Activated T-cell treated with anti-CD3 and anti-CD28 coated beads, Interleukin-2, amount 50 U/mL, for 1 hour (primary cell): ENCODE data around the gene ZNF816.
"Not testable (repeated sequence)": the region's sequence is repeated elsewhere in the genome, so short reads cannot be mapped to it uniquely, and the experiment has no call there.

Source experiments
- DNase-seq: peaks from one replicate; pipeline ENCODE4 v3.0.0-alpha.2; 2020

The ZNF816 gene

DNA sequence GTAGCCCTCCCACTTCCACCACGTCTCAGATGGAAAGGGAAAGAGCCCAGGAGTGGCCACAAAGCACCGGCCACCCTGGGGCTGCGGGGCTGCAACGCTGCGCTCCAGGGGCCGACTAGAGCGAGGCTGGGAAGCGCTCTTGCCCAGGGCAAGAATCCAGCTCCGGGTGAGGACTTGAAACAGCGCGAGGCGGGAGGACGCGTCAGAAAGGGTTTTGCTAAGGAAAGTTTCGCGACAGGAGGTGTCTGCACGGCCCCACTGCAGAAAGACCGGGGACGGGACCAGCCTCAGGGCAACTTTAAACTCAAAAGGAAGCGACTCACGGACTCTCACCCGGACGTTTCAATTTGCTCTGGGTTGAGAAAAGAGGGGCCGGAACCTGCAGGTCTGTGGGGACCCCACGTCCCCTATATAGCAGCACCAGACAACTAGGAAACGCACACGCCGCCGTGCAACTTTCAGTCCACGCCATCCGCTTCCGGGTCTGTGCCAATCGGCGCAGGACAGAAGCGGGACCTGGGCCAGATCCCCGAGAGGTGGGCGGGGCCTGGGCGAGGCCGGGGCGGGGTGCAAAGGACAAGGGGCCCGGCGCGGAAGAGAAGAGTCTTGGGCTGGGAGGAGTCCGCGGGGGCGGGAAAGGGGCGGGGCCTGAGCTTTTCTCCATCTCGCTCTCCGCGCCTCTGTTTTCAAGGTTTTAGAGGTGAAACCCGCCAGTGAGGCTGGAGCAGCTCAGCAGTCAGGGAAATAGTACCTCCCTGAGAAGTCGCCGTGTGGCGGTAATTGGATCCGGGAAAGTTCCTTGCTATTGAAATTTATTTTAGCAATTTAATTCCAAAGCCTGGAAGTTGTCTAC, at the start of gene ZNF816:
Gene ZNF816 (minus strand): TSS at position 488 of the 853 bp plus-strand sequence. CDS start 6,792 bp downstream, outside the sequence.
- peak; percentile 99 for DNase-seq

GRCh38 chr19:53012006-53012405, 49.3 kb upstream of the ZNF816 start:
- DNase-seq, result no peak

DNA sequence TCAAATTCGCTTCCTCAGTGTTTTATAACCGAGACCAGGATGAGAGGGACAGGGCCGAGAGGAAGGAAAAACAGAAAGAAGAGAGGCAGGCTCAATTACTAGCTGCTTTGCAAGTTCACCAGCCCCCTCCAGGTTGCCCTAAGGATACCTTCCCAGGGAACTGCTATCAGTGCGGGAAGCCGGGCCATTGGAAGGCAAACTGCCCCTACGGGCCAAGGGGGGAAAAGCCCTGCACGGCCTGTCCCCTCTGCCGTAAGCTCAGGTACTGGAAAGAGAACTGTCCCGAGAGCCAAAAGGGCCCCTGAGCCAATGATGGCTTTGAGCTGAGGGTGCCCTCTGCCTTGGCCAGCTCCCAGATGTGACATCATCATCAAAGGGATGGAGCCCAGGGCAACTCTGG, 47.8 kb upstream of the ZNF816 start:
- no peak for DNase-seq

- no peak for DNase-seq
Measured at GRCh38 chr19:53008061-53008778, 45.5 kb upstream of the ZNF816 start.

DNA sequence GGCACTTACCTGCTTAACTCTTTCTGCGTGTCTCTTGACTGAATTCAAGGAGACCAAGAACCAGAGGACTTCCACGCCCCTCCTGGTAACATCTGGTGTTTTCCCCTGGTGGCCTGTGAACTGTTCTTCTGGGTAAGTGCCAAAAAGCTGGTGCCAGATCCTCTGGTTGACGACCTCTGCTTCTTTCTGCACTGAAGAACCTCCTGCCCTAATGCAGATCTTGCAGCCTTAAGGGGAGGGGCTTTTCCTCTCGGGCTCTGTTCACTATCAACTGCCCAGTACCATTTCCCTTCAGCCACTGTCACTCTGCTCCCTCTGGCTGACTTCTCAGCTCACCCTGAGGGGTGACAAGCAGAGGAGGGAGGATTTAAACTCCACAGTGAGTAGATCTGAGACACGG, 44.9 kb upstream of the ZNF816 start:
- no peak for DNase-seq

- no peak for DNase-seq
Measured at GRCh38 chr19:53007200-53007599, 44.5 kb upstream of the ZNF816 start.

GRCh38 chr19:53004242-53004641, 41.6 kb upstream of the ZNF816 start:
- no peak for DNase-seq

DNA sequence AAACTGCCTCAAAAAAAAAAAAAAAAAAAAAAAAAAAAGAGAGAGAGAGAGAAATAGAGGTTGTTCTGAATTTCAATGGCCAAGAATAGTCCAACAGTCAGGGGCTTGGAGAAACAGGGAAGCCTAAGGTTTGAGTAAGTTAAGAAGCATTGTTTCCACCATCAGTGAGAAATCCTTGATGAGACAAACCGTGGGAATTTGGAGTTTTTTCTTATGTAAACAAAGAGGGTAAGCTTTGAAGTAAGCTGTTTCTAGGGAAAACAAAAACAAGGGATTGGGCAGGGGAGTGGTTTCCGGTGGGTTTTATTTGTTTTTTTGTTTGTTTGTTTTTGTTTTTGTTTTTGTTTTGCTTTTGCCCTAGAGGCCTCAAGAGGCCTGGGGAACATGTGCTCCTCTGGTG, 39.8 kb upstream of the ZNF816 start:
- DNase-seq, result no peak

GRCh38 chr19:52997975-52998374, 35.3 kb upstream of the ZNF816 start:
- no peak for DNase-seq

DNA sequence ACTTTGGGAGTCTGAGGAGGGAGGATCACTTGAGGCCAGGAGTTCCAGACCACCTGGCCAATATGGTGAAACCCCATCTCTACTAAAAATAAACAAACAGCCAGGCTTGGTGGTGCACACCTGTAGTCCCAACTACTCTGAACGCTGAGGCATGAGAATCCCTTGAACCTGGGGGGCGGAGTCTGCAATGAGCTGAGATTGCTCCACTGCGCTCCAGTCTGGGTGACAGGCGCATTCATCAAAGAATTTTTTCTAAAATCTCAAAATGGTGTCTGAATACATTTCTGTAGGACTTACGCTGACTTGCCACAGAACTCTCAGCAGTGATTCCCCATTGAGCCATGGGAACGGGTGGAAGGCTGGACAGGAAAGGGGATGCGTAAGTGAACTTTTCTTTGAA, 33.0 kb upstream of the ZNF816 start:
- no peak for DNase-seq

GRCh38 chr19:52993342-52994178, 30.9 kb upstream of the ZNF816 start:
- DNase-seq, result peak; percentile 81

DNA sequence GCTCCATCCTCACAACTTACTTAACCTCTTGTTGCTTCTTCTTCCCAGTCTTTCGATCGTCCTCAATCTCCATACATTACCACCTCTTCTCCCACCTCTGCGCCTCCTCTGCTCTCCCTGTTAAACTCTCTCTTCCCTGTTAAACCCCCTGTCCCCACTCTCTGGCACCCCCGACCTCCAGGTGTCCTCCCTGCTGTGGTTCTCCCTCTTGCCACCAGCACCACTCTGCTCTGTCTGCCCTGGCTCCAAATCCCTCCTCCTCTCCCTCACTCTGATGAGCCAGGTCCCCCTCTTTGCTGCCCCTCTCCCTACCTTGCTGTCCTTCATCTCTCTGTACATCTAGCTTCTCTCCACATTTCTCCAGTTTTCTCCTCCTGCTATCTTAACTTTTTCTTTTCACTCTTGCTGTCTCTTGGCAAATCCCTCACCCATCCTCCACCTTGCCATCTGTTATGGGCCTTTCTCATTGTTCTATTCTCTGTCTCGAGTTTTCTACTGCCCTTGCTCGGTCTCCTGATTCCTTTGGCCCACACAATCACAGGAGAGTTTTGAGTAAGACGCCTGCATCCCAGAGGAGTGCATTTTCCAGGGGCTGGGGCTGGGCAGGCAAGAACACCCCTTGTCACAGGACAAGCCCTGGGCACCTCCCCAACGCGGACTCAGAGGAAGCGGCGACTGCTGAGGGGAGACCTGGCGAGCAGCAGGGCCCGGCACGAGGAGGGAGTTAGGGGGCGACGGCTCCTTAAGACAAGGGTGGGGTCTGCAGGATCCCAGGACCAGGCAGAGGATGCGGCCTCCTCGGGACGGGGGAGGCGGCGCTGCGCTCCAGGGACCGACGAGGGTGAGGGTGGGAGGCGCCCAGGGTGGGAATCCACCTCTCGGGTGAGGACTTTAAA, 29.7 kb upstream of the ZNF816 start:
- no peak for DNase-seq

GRCh38 chr19:52991484-52991883, 28.8 kb upstream of the ZNF816 start:
- DNase-seq, result no peak

GRCh38 chr19:52990759-52991418, 28.2 kb upstream of the ZNF816 start:
- no peak for DNase-seq

DNA sequence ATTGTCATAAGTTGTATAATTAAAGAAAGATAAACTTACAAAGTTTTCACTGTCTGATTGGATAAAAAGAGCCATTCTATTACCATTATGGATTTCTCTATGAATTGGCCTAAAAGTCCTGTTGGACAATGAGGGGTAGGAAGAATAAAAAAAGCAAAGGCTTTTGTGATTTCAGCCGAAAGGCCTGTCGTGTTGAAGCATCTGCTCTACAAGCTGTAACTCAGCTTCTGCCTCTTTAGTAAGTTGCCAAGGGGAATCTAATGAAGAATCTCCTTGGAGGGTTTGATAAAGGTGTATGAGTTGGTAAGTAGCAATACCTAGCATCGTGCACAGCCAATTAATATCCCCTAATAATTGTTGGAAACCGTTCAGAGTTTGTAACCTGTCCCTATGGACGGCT, 25.8 kb upstream of the ZNF816 start:
- DNase-seq, result no peak

- no peak for DNase-seq
Measured at GRCh38 chr19:52987221-52987620, 24.5 kb upstream of the ZNF816 start.

DNA sequence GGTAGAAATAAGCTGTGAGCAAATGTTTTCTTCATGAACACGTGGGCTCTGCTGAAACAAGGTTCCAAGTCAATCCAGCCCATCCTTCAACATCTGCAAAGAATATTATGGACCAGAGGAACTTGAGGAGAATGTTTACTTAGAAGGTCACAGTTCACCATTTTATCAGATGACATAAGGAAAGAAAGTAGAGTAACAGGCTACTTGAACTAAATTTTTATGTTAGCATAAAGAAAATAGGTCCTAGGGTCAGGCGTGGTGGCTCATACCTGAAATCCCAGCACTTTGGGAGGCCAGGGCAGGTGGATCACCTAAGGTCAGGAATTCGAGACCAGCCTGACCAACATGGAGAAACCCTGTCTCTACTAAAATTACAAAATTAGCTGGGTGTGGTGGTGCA, 20.5 kb upstream of the ZNF816 start:
- DNase-seq, result not testable (repeated sequence)

GRCh38 chr19:52981329-52981728, 18.6 kb upstream of the ZNF816 start:
- DNase-seq, result no peak

- no peak for DNase-seq
Measured at GRCh38 chr19:52967772-52968171, 5.1 kb upstream of the ZNF816 start.

GRCh38 chr19:52963247-52963618, 552 bp upstream of the ZNF816 start:
- no peak for DNase-seq

DNA sequence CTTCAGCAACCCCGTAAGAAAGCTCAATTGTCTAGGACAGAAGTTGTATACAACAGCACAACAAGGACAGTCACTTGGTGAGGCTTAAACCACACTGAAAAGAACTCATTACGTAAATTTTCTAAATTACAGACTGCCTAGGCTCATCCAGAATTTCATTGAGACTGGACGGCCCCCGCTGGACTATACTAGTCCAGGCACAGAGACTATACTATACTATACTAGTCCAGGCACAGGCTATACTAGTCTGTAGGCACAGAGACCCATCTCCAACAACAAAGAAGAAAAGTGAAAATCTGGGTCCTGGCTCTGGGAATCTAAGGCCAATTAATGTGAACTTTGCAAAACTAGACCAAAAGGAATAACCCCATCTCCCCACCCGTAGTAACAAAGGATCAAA, 700 bp downstream of the ZNF816 start:
- no peak for DNase-seq
